Measurements from ENCODE around the gene NUDCD3.

DNA sequence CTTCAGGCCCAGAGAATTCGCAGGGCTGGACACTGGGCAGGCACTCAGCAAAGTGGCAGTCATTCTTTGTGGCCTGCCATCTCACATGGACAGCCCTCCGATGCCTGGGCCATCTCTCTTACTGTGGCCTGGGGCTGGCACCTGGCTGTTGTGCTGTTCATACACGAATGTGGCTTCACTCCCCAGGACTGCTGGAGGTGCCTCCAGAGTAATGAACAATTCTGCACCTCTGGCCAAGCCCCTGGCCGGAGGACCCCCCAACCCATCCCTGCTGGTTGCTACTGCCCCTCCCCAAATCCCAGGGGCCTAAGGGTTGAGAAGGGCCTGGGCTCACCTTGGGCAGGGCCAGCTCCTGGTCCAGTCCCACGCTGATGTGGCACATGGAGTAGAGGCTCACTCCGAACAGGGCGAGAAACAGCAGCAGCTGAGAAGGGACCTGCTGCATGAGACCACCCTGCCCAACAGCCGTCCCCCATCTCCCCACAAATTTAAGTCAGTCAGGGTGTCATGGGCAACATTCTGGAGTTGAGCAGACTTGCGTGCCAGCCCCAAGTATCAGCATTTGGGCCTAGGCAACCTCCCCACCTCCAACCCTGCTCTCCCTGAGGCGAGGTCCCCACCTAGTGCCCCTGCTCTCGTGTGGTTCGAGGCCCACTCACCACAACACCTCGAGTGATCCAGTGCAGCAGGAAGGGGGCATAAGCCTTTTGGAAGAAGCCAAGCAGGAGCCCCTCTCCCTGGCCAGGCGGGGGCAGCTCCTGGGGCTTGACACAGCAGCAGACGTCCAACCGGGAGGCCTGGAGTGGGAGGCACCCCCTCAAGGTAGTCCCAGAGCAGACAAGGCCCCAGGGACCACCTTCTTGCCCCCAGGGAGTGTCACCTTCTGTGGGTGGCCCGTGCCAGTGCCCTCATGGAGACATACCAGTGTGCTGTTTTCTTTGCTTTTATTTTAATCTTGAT is 41.2 kb upstream of the NUDCD3 start:
- TF ChIP-seq TCF7L2 (IDR thresholded peaks at IDR 0.05; ENCODE audit: low read depth, low read length): no peak
- no peak for TF ChIP-seq POLR2AphosphoS5 (IDR thresholded peaks at IDR 0.05; ENCODE audit: low read depth, low read length)
- TF ChIP-seq, protein P1, sequence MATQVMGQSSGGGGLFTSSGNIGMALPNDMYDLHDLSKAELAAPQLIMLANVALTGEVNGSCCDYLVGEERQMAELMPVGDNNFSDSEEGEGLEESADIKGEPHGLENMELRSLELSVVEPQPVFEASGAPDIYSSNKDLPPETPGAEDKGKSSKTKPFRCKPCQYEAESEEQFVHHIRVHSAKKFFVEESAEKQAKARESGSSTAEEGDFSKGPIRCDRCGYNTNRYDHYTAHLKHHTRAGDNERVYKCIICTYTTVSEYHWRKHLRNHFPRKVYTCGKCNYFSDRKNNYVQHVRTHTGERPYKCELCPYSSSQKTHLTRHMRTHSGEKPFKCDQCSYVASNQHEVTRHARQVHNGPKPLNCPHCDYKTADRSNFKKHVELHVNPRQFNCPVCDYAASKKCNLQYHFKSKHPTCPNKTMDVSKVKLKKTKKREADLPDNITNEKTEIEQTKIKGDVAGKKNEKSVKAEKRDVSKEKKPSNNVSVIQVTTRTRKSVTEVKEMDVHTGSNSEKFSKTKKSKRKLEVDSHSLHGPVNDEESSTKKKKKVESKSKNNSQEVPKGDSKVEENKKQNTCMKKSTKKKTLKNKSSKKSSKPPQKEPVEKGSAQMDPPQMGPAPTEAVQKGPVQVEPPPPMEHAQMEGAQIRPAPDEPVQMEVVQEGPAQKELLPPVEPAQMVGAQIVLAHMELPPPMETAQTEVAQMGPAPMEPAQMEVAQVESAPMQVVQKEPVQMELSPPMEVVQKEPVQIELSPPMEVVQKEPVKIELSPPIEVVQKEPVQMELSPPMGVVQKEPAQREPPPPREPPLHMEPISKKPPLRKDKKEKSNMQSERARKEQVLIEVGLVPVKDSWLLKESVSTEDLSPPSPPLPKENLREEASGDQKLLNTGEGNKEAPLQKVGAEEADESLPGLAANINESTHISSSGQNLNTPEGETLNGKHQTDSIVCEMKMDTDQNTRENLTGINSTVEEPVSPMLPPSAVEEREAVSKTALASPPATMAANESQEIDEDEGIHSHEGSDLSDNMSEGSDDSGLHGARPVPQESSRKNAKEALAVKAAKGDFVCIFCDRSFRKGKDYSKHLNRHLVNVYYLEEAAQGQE (IDR thresholded peaks at IDR 0.05; ENCODE audit: insufficient read depth in 1 of 2, low read depth in 2 of 2, low read length in 1 of 2): no peak
- TF ChIP-seq, protein P2, sequence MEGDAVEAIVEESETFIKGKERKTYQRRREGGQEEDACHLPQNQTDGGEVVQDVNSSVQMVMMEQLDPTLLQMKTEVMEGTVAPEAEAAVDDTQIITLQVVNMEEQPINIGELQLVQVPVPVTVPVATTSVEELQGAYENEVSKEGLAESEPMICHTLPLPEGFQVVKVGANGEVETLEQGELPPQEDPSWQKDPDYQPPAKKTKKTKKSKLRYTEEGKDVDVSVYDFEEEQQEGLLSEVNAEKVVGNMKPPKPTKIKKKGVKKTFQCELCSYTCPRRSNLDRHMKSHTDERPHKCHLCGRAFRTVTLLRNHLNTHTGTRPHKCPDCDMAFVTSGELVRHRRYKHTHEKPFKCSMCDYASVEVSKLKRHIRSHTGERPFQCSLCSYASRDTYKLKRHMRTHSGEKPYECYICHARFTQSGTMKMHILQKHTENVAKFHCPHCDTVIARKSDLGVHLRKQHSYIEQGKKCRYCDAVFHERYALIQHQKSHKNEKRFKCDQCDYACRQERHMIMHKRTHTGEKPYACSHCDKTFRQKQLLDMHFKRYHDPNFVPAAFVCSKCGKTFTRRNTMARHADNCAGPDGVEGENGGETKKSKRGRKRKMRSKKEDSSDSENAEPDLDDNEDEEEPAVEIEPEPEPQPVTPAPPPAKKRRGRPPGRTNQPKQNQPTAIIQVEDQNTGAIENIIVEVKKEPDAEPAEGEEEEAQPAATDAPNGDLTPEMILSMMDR (IDR thresholded peaks at IDR 0.05): no peak
- TF ChIP-seq SIN3A (IDR thresholded peaks at IDR 0.05; ENCODE audit: borderline replicate concordance, insufficient read depth, low read depth, low read length): no peak
